NCI-H146 (cell line): ENCODE results near the gene FAF1.
A peak's percentile ranks its signal among the peaks of the same experiment; 100 is the strongest.
"Not testable (repeated sequence)": the region's sequence is repeated elsewhere in the genome, so short reads cannot be mapped to it uniquely, and the experiment has no call there.

Experiments
- DNase-seq: peaks from one replicate; lab custom pipeline; 2025; lab: John Stamatoyannopoulos, UW

Gene FAF1

GRCh38 chr1:50907610-50908009 lies 52.5 kb downstream of the FAF1 start:
- not testable (repeated sequence) for DNase-seq

- DNase-seq, result not testable (repeated sequence)
These were observed 54.0 kb downstream of the FAF1 start for GRCh38 chr1:50906050-50906449.

DNA sequence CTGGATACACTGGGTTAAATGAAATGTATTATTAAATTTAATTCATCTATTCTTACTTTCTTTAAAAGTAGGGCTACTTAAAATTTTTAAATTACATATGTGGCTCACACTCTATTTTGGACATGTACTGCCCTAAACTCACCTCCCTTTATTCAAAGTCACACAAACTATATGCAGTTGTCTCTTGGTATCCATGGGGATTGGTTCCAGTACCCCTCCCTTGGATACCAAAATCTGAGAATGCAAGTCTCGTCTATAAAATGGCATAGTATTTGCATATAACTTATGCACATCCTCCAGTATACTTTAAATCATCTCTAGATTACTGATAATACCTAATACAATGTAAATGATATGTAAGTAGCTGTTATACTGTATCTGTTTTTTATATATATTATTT lies 57.6 kb downstream of the FAF1 start:
- no peak for DNase-seq

GRCh38 chr1:50901872-50902271 lies 58.2 kb downstream of the FAF1 start:
- DNase-seq, result no peak

GRCh38 chr1:50898773-50899172 lies 61.3 kb downstream of the FAF1 start:
- no peak for DNase-seq

DNA sequence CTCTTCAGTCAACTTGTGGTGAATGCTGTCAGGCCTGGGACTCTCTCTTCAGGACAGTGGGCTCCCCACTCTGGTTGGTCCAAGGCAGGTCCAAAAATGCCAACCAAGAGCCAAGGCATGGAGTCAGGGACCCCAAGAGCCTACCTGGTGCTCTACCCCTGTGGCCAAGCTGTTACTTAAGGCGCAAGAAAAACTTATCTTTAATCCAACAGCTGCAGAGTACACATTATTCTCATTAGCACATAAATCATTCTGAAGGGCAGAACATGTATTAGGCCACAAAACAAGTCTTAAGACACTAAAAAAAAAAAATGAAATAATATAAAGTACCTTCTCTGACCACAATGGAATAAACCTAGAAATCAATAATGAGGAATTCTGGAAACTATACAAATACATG lies 65.7 kb downstream of the FAF1 start:
- no peak for DNase-seq

DNA sequence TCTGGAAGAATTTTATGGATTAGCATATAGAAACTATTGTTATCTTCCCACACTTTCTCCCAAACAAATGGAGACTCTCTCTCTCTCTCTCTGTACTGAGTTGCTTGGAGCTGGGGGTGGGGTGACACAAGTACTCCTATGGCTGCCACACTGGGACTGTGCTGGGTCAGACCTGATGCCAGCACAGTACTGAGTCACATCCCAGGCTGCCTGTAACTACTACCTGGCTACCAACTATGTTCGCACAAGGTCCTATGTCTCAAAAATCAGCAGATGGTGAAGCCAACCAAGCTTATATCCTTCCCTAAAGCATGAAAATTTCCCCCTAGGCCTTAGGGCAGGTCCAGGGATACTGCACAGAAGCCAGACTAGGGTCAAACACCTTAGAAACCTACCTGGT lies 66.6 kb downstream of the FAF1 start:
- no peak for DNase-seq

- not testable (repeated sequence) for DNase-seq
These were observed 72.5 kb downstream of the FAF1 start for GRCh38 chr1:50887555-50887954.

DNA sequence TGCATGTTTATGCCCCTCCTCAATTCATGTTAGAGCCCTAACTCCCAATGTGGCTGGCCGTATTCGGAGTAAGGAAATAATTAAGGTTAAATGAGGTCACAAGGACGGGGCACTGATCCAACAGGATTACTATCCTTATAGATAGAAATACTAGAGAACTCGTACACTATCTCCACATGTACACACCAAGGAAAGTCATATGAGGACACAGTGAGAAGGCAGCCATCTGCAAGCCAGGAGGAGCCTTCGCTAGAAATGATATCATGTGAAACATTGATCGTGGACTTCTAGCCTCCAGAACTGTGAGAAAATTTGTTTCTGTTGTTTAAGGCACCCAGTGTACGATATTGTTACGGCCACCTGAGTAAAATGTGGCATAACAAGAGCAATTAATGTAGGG lies 79.7 kb downstream of the FAF1 start:
- DNase-seq, result no peak

- DNase-seq, result no peak
These were observed 80.9 kb downstream of the FAF1 start for GRCh38 chr1:50879137-50879536.

DNA sequence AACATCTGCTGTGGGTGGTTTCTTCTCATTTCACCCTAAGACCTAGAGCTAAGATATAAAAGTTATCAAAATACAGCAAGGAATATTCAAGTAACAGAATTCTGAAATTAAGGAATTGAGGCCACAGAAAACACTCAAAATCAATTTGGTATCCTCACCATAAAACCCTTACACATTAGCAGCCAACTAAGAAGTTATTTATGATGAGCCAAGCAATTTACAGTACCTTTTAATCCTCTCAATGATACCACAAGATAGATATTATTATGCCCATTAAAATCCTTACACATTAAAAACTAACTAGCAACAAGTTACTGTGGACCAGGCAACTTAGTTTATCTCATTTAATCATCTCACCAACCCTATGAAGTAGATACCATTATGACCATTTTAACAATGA lies 81.6 kb downstream of the FAF1 start:
- no peak for DNase-seq

GRCh38 chr1:50877641-50878040 lies 82.4 kb downstream of the FAF1 start:
- DNase-seq, result no peak

GRCh38 chr1:50873458-50874187 lies 86.4 kb downstream of the FAF1 start:
- peak; percentile 32 for DNase-seq

GRCh38 chr1:50864845-50865244 lies 95.2 kb downstream of the FAF1 start:
- DNase-seq, result not testable (repeated sequence)

GRCh38 chr1:50861772-50862171 lies 98.3 kb downstream of the FAF1 start:
- DNase-seq, result no peak

DNA sequence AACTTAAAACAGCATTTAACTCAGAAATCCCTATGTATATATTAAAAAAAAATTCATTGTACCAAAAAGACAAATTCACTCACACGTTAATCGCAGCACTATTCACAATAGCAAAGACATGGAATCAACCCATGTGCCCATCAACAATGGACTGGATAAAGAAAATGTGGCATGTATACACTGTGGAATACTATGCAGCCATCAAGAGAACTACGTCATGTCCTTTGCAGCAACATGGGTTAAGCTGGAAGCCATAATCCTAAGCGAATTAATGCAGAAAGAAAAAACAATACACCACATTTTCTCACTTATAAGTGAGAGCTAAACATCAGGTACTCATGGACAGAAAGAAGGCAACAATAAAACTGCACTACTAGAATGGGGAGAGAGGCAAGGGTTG lies 99.4 kb downstream of the FAF1 start:
- no peak for DNase-seq

- DNase-seq, result no peak
These were observed 99.8 kb downstream of the FAF1 start for GRCh38 chr1:50860256-50860655.

- DNase-seq, result no peak
These were observed 100.4 kb downstream of the FAF1 start for GRCh38 chr1:50859657-50860056.

DNA sequence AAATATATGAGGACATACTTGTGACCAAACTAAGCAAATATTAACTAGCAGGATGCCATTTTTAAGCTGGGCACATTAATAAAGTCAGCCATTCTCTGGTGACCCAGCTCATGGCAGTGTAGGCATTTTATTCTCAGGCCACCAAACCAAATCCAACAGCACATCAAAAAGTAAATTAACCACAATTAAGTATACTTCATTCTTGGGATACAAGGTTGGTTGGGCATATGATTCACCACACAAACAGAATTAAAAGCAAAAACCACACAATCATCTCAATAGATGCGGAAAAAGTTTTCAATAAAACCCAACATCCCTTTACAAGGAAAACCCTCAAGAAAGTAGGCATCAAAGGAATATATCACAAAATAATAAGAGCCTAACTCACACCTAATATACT lies 101.3 kb downstream of the FAF1 start:
- DNase-seq, result no peak

DNA sequence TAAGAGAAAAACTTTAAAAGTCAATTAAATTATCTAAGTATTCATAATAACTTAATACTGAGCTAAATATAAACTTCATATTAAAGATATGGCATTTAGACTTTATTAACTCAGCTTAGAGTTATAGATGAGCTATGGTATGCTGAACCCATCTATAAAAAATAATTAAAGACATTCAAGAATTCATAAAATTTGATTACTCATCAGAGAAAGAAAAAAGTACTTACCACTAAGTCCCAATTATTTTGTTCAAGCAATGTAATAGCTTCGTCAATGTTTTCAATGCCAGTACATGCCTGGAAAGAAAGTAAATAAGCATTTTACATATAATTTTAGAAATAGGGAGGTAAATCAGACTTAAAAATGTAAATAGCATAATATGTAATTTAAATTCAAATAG lies 102.4 kb downstream of the FAF1 start:
- no peak for DNase-seq

DNA sequence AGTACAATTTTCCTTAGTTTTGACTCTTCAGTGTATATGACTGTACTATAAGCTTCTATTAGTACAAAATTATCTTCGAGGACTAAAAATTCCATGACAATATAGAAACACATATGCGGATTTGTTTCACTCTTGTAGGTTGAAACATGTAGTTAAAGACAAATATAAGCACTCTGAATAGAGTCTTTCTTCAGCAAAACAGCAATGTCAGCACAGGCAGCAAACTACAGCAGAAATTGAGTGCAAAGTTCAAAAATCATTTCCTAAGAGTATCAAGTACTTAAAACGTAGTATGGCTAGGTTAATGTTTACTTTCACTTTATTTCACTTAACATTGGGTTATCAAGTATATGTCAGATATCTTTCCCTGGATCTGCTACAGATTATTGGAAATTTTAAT lies 106.7 kb downstream of the FAF1 start:
- no peak for DNase-seq

DNA sequence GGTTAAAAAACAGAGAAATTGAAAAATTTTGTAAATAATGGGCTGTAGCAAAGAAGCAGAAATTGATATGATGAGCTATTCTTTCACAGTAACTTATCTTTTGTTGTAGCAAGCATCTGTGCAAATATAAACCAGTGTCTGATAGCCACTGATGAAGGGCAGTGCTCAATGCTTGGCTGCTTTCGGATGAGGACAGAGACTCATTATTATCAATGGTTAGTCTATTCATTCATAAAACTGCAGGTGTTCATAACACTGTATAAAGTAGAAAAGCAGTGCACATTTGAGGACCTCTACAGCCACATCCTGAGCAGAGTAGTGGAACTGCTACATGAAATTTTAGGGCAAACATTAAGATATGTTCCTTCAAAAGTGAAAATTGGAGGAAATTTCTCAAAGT lies 107.2 kb downstream of the FAF1 start:
- peak; percentile 93 for DNase-seq

GRCh38 chr1:50851466-50851865 lies 108.6 kb downstream of the FAF1 start:
- DNase-seq, result no peak

DNA sequence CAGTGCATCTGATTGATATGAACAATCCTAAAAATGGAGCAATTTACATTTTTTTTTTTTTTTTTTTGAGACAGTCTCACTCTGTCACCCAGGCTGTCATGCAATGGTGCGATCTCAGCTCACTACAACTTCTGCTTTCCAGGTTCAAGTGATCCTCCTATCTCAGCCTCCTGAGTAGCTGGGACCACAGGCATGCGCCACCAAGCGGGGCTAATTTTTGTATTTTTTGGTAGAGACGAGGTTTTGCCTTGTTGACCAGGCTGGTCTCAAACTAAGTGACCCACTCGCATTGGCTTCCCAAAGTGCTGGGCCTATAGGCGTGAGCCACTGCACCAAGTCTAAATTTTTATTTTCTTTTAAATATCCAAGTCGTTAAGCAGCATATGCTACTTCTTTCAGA lies 109.0 kb downstream of the FAF1 start:
- DNase-seq, result no peak
